ENCODE results near the gene SMG1.
"Not testable (repeated sequence)": the region's sequence is repeated elsewhere in the genome, so short reads cannot be mapped to it uniquely, and the experiment has no call there.

DNA sequence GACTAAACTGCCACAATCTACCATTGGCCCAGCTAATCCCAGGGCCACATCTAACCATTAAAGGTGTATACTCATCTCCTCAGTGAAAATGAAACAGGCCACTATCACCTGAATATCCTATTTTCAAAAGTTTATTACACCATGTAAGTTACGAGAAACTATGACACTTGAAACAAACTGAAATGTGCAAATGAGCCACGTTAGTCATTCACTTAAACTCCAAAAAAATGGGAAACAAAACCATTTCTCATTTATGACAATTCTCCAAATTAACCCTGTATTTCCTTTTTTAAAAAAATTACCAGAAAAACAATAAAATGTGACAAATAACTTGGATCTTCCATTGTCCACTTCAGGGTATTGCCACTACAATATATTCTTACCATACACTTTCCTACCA lies 41.8 kb downstream of the SMG1 start:
- TF ChIP-seq, protein P1, sequence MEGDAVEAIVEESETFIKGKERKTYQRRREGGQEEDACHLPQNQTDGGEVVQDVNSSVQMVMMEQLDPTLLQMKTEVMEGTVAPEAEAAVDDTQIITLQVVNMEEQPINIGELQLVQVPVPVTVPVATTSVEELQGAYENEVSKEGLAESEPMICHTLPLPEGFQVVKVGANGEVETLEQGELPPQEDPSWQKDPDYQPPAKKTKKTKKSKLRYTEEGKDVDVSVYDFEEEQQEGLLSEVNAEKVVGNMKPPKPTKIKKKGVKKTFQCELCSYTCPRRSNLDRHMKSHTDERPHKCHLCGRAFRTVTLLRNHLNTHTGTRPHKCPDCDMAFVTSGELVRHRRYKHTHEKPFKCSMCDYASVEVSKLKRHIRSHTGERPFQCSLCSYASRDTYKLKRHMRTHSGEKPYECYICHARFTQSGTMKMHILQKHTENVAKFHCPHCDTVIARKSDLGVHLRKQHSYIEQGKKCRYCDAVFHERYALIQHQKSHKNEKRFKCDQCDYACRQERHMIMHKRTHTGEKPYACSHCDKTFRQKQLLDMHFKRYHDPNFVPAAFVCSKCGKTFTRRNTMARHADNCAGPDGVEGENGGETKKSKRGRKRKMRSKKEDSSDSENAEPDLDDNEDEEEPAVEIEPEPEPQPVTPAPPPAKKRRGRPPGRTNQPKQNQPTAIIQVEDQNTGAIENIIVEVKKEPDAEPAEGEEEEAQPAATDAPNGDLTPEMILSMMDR (IDR thresholded peaks at IDR 0.05; ENCODE audit: borderline replicate concordance, extremely low read depth, low read length, poor library complexity, severe bottlenecking) = not testable (repeated sequence)
- not testable (repeated sequence) for TF ChIP-seq EZH2 (IDR thresholded peaks at IDR 0.05; ENCODE audit: borderline replicate concordance, low read depth, low read length, severe bottlenecking)

Measured in DND-41 (cell line).